ENCODE measurements around the gene OR4D1. TPM values are rescaled to one million over a fixed set of nuclear protein-coding genes. Genes with fewer than 3 reads are reported as not detected.

OR4D1 gene
- total RNA-seq, 1 experiment from 2014 or later, result not detected

- POLR2A ChIA-PET (ENCODE audit: low non-redundant PET), result no interaction called here
- Histone ChIP-seq H3K4me3 (ENCODE audit: low read depth, low read length, poor library complexity, severe bottlenecking) (no peak overlapping the region), H3K36me3 (ENCODE audit: insufficient read depth, low read length, poor library complexity, severe bottlenecking) (no peaks in the 10 kb centered on the region), H3K27me3 (replicated peaks; ENCODE audit: insufficient read depth, low read depth, low read length, poor library complexity) (no peaks in the 10 kb centered on the region), H3K27ac (ENCODE audit: low read depth, low read length, poor library complexity, severe bottlenecking) (no peak overlapping the region), H3K9me3 (ENCODE audit: low read depth, low read length, poor library complexity, severe bottlenecking) (no peaks in the 10 kb centered on the region), H3K4me1 (ENCODE audit: insufficient read depth, low read length, poor library complexity, severe bottlenecking) (peaks cover 12% of the 10 kb centered on the region)
- no peak for DNase-seq (ENCODE audit: low spot score)
- no peak for TF ChIP-seq EZH2 (IDR thresholded peaks at IDR 0.05; ENCODE audit: borderline replicate concordance, low read depth, low read length, poor library complexity, severe bottlenecking)
- TF ChIP-seq, protein P1, sequence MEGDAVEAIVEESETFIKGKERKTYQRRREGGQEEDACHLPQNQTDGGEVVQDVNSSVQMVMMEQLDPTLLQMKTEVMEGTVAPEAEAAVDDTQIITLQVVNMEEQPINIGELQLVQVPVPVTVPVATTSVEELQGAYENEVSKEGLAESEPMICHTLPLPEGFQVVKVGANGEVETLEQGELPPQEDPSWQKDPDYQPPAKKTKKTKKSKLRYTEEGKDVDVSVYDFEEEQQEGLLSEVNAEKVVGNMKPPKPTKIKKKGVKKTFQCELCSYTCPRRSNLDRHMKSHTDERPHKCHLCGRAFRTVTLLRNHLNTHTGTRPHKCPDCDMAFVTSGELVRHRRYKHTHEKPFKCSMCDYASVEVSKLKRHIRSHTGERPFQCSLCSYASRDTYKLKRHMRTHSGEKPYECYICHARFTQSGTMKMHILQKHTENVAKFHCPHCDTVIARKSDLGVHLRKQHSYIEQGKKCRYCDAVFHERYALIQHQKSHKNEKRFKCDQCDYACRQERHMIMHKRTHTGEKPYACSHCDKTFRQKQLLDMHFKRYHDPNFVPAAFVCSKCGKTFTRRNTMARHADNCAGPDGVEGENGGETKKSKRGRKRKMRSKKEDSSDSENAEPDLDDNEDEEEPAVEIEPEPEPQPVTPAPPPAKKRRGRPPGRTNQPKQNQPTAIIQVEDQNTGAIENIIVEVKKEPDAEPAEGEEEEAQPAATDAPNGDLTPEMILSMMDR (conservative IDR thresholded peaks at IDR 0.05; ENCODE audit: low read depth, low read length), result no peak
- no TSS peak for BruUV-seq (replicated peaks)
- CTCF ChIA-PET, result no interaction called here
- intact Hi-C loops (cut with micrococcal nuclease; ENCODE audit: unreplicated experiment), result no loop called here
Measured at GRCh38 chr17:58187675-58188074, 39.5 kb downstream of the OR4D1 start.

GRCh38 chr17:58189436-58190146 lies 41.4 kb downstream of the OR4D1 start:
- no peak for TF ChIP-seq EZH2 (IDR thresholded peaks at IDR 0.05; ENCODE audit: borderline replicate concordance, low read depth, low read length, poor library complexity, severe bottlenecking)
- TF ChIP-seq, protein P1 (conservative IDR thresholded peaks at IDR 0.05; ENCODE audit: low read depth, low read length), result no peak
- intact Hi-C loops (cut with micrococcal nuclease; ENCODE audit: unreplicated experiment), result no loop called here
- DNase-seq (ENCODE audit: low spot score), result peak; percentile 84
- Histone ChIP-seq H3K36me3 (ENCODE audit: insufficient read depth, low read length, poor library complexity, severe bottlenecking) (no peaks in the 10 kb centered on the region), H3K9me3 (ENCODE audit: low read depth, low read length, poor library complexity, severe bottlenecking) (no peaks in the 10 kb centered on the region), H3K27me3 (replicated peaks; ENCODE audit: insufficient read depth, low read depth, low read length, poor library complexity) (no peaks in the 10 kb centered on the region), H3K4me3 (ENCODE audit: low read depth, low read length, poor library complexity, severe bottlenecking) (no peak overlapping the region), H3K4me1 (ENCODE audit: insufficient read depth, low read length, poor library complexity, severe bottlenecking) (peaks cover 12% of the 10 kb centered on the region), H3K27ac (ENCODE audit: low read depth, low read length, poor library complexity, severe bottlenecking) (no peak overlapping the region)
- POLR2A ChIA-PET (ENCODE audit: low non-redundant PET), result interaction anchor here (0.6 kb wide), 1 partner anchor 25 kb away, joined by 3 read pairs; no protein-coding TSS in a partner anchor
- CTCF ChIA-PET, result no interaction called here
- no TSS peak for BruUV-seq (replicated peaks)

DNA sequence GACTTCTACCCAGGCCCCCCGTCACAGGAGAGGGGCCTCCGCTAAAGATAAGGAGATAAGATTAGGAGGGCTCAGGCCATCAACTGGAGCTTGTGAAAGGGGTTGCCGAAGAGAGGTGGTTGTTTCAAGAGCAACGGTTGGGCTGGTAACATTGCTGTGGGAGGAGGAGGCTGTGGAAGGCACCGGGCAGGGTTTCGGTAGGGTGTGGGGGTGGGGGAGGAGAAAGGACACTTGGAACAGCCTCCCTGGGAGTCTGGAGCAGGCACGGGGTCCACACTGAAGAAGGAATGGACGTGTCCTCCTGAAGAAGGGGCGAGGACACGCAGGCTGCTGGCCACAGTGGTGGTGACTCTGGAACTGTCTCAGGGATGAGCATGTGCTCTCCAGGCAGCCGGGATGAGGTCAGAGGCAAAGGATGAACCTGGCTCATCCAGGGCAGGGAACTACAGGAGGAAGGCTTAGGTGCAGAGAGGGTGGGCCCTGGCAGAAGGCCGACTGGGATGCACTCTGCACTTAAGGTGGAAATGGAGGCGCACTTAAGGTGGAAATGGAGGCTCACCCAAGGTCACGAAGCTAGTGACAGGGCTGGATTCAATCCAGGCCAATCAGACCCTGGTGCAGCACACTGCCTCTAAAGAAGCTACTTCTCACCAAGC lies 43.2 kb downstream of the OR4D1 start:
- no peak for TF ChIP-seq EZH2 (IDR thresholded peaks at IDR 0.05; ENCODE audit: borderline replicate concordance, low read depth, low read length, poor library complexity, severe bottlenecking)
- TF ChIP-seq, protein P1 (conservative IDR thresholded peaks at IDR 0.05; ENCODE audit: low read depth, low read length), result no peak
- Histone ChIP-seq H3K4me1 (ENCODE audit: insufficient read depth, low read length, poor library complexity, severe bottlenecking) (peaks cover 12% of the 10 kb centered on the region), H3K4me3 (ENCODE audit: low read depth, low read length, poor library complexity, severe bottlenecking) (no peak overlapping the region), H3K9me3 (ENCODE audit: low read depth, low read length, poor library complexity, severe bottlenecking) (no peaks in the 10 kb centered on the region), H3K27me3 (replicated peaks; ENCODE audit: insufficient read depth, low read depth, low read length, poor library complexity) (peaks cover 1% of the 10 kb centered on the region), H3K36me3 (ENCODE audit: insufficient read depth, low read length, poor library complexity, severe bottlenecking) (no peaks in the 10 kb centered on the region), H3K27ac (ENCODE audit: low read depth, low read length, poor library complexity, severe bottlenecking) (no peak overlapping the region)
- no peak for DNase-seq (ENCODE audit: low spot score)
- BruUV-seq (replicated peaks), result no TSS peak
- intact Hi-C loops (cut with micrococcal nuclease; ENCODE audit: unreplicated experiment), result no loop called here
- POLR2A ChIA-PET (ENCODE audit: low non-redundant PET), result no interaction called here
- CTCF ChIA-PET, result no interaction called here
